SU-DHL-6 (cell line): ENCODE results near the gene SFT2D2.

Experiments
- CTCF ChIP-seq: fragments of 200-600 bp; sonication (generic); IDR thresholded peaks from one replicate; pipeline ENCODE4 v1.5.1; 2017; ENCODE audit warnings: antibody characterized with exemption, mild to moderate bottlenecking, low read length, moderate library complexity; ENCODE audit not compliant: insufficient read depth, poor library complexity, severe bottlenecking
- EZH2phosphoT487 ChIP-seq: fragments of 200-600 bp; sonication (generic), shearing (Covaris generic); conservative IDR thresholded peaks from 2 replicates; pipeline ENCODE4 v1.6.1; 2018; ENCODE audit warnings: mild to moderate bottlenecking, antibody characterized with exemption, low read length, moderate library complexity, mixed read lengths

DNA sequence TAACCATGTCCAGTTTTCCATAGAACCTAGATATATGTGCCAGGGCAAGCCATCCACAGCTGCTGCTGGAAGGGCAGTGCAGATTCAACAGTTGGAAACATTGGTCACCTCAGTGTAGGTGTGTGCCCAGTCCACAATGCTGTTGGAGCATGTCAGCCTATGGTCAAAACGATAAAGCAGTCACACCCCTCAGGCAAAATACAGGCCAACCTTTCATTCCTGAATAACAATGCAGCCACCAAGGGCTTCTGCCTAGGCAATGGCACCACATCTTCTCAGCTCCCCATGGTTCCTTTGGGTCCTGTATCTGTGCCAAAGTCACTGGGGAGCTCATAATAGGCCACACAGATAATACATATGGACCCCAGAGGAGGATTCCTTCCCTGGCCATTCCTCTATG lies 39.8 kb downstream of the SFT2D2 start:
- TF ChIP-seq CTCF = no peak
- TF ChIP-seq EZH2phosphoT487 = no peak
